Mononuclear cell (primary cell): ENCODE results near the gene TMEM11. TPM values are rescaled to one million over a fixed set of nuclear protein-coding genes. Genes with fewer than 3 reads are reported as not detected.
"Not testable (repeated sequence)": the region's sequence is repeated elsewhere in the genome, so short reads cannot be mapped to it uniquely, and the experiment has no call there.

Experiments
- H3K27me3 ChIP-seq: 2 replicates; pipeline ENCODE4 v1.6.0; 2011; ENCODE audit warnings: low read length, control low read depth; ENCODE audit not compliant: insufficient read depth
- H3K4me1 ChIP-seq: 2 replicates; pipeline ENCODE4 v1.5.1; 2011; ENCODE audit warnings: mild to moderate bottlenecking, low read length, control low read depth; ENCODE audit not compliant: insufficient read depth
- H3K4me3 ChIP-seq: 2 replicates; pipeline ENCODE4 v1.5.1; 2011; ENCODE audit warnings: mild to moderate bottlenecking, low read length, moderate library complexity
- H3K9me3 ChIP-seq: 2 replicates; pipeline ENCODE4 v1.5.1; 2011; ENCODE audit warnings: low read depth, mild to moderate bottlenecking, control low read depth, low read length
- total RNA-seq: library from RNA; depleted of rRNA; stranded (reverse); fragments of >200 nt; gene quantifications from one replicate; pipeline ENCODE4 v1.2.3, GENCODE V29; 2012

TMEM11 gene
- total RNA-seq, 1 donor: 15.8 TPM

DNA sequence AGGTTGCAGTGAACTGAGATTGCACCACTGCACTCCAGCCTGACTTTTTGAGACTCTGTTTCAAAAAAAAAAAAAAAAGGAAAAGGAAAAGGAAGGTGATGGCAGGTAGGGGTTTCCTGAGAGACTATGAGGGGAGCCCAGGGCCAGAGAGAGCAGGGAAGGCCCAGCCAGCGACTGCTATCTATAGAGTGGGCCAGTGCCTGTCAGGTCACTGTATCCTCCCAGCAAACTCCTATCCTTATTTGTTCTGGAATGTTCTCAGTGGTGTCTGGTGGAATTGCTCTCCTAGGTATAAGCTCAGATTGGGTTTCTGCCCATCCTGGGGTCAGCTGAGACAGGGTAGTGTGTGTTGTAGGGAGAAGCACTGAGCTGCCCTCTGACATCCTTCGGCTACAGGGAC, 14.9 kb upstream of the TMEM11 start:
- Histone ChIP-seq H3K4me1 (peaks cover 3% of the 10 kb centered on the region), H3K27me3 (no peaks in the 10 kb centered on the region), H3K4me3 (no peak overlapping the region), H3K9me3 (no peaks in the 10 kb centered on the region)

DNA sequence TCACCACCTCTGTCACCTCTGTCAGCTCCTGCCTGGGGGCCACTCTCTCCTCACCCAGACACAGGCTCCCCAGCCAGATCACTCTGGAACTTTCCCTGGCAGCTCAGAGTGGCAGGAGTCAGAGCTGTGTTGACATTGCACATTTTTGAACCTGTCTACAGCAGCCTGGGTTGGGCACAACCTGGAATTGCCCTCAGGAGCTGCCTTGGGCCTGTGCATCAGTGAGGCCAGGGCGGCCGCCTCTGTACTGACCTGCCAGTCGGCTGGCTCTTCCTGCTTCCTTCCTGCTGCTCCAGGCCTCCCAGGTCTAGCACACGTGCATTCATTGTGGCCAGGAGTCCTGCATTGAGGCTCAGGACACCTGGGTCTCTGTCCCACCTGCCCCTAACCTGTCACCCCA, 14.2 kb upstream of the TMEM11 start:
- no peaks in the 10 kb centered on the region for H3K9me3 ChIP-seq
- peaks cover 3% of the 10 kb centered on the region for H3K4me1 ChIP-seq
- H3K4me3 ChIP-seq: no peak overlapping the region

DNA sequence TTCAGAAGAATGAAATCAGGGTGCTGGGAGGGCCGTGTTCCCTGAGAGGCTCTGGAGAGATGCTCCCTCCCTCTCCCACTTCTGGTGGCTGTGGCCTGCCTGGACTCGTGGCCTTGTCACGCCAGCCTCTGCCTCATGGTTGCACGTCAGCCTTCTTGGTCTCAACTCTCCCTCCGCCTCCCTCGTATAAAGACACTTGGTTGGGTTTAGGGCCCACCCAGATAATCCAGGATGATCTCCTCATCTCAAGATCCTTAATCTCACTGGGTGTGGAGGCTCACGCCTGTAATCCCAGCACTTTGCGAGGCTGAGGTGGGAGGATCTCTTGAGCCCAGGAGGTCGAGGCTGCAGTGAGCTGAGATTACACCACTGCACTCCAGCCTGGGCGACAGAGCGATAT, 13.3 kb upstream of the TMEM11 start:
- H3K9me3 ChIP-seq, H3K27me3 ChIP-seq, H3K4me3 ChIP-seq, H3K4me1 ChIP-seq: not testable (repeated sequence)

More for the DNA sequence above, 14.2 kb upstream of the TMEM11 start:
- no peaks in the 10 kb centered on the region for H3K27me3 ChIP-seq

DNA sequence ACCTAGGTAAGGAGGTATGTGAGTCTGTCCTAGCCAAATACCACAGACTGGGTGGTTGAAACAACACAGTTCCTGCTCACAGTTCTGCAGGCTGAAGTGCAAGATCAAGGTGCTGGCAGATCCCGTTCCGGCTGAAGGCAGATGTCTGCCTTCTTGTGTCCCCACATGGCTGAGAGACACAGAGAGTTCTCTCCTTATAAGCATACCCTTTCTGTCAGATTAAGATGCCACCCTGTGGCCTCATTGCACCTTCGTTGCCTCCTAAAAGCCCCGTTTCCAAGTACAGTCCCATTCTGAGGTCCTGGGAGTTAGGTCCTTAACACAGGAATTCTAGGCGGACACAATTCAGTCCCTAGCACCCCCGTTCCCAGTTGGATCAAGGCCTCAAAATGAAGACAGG, 9.1 kb upstream of the TMEM11 start:
- no peaks in the 10 kb centered on the region for H3K9me3 ChIP-seq
- H3K4me3 ChIP-seq: no peak overlapping the region
- H3K27me3 ChIP-seq: no peaks in the 10 kb centered on the region
- H3K4me1 ChIP-seq: peaks cover 14% of the 10 kb centered on the region

DNA sequence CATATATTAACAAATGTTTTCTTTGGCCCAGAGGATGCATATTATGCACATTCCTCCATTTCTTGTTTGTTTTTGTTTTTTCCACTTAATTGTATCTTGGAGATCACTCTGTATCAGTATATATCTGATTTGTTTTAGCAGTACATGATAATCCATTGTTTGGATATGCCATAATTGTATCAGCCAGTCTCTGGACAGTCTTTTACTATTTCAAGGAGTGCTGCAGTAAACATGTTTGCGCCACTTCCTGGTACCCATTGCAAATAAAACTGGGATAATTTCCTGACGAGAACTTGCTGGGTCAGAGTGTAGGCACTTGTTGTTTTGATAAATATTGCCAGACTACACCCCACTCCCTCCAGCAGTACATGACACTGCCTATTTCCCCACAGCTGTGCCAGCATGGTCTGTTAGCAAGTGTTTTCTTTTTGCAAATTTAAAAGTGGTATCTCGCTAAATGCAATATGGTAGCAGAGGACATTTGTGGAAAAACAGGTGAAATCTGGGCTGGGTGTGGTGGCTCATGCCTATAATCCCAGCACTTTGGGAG, 4.9 kb upstream of the TMEM11 start:
- H3K4me3 ChIP-seq: no peak overlapping the region
- H3K9me3 ChIP-seq: no peaks in the 10 kb centered on the region
- H3K4me1 ChIP-seq: peaks cover 30% of the 10 kb centered on the region
- no peaks in the 10 kb centered on the region for H3K27me3 ChIP-seq

DNA sequence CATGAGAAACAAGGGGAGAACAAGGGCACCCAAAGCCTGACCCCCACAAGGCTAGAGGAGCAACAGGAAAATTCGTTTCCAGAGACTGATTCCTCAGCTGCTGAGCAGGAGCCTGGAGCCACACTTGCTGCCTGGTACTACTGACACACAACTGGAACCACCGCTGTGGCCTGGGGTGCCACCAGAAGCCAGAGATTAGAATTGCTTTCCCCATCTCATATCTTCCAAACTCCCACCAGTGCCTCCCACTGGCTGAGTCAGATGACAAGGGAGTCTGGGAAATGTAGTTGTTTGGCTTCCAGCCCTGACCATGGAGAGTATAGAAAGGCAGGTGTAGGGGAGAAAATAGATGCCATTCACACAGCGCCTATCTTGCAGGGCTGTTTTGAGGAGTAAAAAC, 4.1 kb upstream of the TMEM11 start:
- Histone ChIP-seq H3K9me3 (no peaks in the 10 kb centered on the region), H3K4me3 (no peak overlapping the region), H3K4me1 (peaks cover 33% of the 10 kb centered on the region), H3K27me3 (no peaks in the 10 kb centered on the region)

DNA sequence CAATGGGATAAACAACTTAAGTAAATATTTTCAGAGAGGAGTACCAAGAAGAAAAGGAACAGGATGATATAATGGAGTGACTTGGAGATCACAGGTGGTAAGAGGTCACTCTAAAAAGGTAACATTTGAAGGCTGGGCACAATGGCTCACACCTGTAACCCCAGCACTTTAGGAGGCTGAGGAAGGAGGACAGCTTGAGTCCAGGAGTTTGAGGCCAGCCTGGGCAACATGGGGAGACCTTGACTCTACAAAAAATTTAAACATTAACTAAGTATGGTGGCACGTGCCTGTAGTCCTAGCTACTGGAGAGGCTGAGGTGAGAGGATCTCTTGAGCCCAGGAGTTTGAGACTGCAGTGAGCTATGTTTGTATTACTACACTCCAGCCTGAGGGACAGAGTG, 3.4 kb upstream of the TMEM11 start:
- Histone ChIP-seq H3K9me3 (no peaks in the 10 kb centered on the region), H3K4me3 (no peak overlapping the region), H3K27me3 (no peaks in the 10 kb centered on the region), H3K4me1 (peaks cover 40% of the 10 kb centered on the region)

DNA sequence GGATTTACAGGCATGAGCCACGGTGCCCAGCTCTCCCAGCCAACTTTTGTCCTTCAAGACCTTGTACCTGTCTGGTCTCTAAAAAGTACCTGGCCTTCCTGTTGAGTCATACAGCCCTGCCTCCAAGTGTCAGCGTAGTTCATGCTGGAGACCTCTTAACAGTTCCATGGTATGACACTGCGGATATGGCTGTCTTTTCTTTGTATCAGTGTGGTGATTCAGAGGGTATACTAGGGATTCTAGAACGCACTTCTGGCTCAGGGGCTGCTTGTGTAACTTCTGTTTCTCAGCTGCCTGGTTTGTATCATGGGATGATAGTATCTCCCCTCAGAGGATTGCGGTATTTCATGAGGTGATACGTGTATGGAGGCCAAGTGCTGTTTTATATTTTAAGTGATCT, 2.0 kb upstream of the TMEM11 start:
- H3K4me1 ChIP-seq: peaks cover 54% of the 10 kb centered on the region

DNA sequence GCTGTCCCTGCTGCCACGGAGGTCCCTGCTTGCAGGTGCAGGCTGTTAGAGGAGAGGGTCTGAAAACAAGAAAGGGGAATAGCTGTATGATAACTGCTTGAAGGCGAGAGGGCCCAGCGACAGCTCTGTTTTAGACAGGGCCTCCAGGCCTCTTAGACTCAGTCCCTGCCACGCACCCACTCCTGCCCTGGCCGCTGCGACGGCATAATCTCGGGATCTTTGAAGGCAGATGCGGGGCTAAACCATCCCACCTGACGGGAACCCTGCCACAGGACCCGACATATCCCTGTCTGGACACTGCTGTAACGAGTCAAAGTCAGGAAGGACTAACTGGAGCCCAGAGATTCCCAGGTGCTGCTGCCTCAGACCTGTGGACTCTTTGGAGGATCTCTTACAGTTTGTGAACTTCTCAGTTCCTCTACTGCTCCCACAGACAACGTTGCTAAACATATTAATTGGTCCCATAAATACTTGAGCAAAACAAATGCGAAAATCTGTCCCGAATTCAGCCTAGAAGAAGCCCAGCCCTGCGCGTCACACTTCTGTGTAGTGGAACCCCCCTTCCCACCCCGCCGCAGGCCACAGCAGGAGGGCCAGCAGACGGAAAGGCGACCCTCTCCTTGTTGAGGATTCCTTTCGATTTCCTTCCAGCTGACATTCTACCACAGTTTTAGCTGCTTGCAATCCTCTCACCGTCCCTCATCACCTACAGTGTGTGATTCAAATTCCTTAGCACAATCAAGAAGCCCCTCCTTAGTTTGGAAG, 998 bp upstream of the TMEM11 start:
- H3K4me1 ChIP-seq: peaks cover 64% of the 10 kb centered on the region
- H3K9me3 ChIP-seq: no peaks in the 10 kb centered on the region
- no peaks in the 10 kb centered on the region for H3K27me3 ChIP-seq
- H3K4me3 ChIP-seq: peak overlapping the region; percentile 88

More for the DNA sequence above, 2.0 kb upstream of the TMEM11 start:
- Histone ChIP-seq H3K9me3 (no peaks in the 10 kb centered on the region), H3K27me3 (no peaks in the 10 kb centered on the region), H3K4me3 (no peak overlapping the region)

DNA sequence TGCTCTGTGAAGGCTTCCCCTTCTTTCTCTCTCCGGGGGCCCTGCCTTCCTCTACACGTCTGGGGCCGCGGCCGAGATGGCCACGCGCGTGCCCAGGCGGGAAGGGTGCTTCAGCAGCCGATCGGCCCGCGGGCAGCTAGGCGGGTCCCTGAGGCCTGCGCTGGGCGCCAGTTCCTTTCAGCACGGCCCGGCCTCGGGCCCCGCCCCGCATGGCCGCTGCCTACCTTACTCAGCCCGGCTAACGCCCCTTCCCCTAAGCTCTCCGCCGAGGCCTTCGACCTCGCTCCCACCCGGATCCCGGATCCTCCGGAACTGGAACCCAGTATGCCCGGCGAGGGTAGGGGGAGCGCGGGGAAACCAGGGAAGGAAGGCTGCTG, 335 bp downstream of the TMEM11 start:
- Histone ChIP-seq H3K4me1 (peaks cover 55% of the 10 kb centered on the region), H3K9me3 (no peaks in the 10 kb centered on the region), H3K27me3 (no peaks in the 10 kb centered on the region), H3K4me3 (peak overlapping the region; percentile 88)

DNA sequence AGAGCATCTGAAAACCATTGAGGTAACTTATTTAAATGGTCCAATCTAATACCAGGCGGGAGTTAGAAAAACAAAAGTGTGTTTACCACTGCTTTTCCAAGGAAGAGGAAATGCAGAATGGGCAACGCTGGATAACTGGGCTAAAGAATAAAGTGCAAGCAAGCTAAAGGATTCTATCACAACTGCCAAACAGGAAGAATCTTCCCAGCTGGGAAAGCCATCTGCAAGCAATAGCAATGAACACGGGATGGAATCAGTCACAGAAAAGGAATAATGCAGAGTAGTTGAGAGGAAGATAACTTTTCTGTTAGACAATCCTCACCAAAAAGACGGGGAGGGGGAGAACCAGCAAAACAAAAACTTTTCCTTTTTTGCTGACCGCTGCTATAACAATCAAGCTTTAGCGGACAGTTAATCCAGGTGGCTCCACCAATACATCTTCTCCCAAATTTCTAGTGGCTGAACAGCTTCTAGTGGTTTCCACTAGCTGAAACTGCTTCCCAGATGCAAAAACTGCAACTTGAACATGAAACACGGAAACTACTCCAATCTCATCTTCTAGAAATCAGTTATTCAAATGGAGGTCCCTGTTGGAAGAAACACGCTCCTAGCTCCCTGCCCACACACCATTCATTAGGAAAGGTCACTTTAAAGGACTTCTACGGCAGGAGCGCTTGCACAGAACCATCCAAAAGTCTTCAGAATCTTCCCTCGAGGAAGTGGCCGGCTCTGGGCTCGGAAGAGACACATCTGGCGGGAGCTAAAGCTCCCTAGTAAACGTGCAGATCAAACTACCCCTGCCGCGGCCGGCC, 929 bp downstream of the TMEM11 start:
- H3K4me1 ChIP-seq: peaks cover 55% of the 10 kb centered on the region

DNA sequence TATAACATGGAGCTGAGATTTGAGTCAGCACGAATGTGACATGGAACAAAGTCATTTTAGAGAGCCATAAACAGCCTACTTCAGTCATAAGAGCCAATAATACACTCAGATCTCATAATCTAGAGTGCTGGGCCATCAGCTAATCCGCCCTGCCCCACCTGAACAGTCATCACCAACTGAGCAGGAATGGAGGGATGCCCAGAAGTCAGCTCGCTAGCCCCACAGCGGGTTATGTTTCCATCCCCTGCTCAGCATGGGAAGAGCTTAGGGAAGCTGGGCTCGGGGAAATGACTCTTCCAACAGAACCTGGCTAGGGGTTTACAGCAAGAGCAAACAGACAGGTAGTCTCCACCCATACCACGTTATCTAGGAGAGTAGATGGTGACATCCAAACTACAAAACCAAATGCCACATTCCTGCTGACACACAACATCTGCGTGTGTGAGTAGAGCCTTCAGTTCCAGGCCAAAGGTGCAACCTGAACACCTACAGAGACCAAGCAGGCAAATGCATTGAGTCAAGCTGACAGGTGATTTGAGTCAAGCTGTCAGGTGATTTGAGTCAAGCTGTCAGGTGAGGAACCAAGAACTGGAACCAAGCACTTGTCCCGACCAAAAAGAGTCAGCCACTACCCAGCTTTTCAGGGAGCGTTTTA, 2.0 kb downstream of the TMEM11 start:
- Histone ChIP-seq H3K4me3 (no peak overlapping the region), H3K4me1 (peaks cover 55% of the 10 kb centered on the region), H3K9me3 (no peaks in the 10 kb centered on the region), H3K27me3 (no peaks in the 10 kb centered on the region)

More for the DNA sequence above, 929 bp downstream of the TMEM11 start:
- peak overlapping the region; percentile 88 for H3K4me3 ChIP-seq
- no peaks in the 10 kb centered on the region for H3K9me3 ChIP-seq
- H3K27me3 ChIP-seq: no peaks in the 10 kb centered on the region

DNA sequence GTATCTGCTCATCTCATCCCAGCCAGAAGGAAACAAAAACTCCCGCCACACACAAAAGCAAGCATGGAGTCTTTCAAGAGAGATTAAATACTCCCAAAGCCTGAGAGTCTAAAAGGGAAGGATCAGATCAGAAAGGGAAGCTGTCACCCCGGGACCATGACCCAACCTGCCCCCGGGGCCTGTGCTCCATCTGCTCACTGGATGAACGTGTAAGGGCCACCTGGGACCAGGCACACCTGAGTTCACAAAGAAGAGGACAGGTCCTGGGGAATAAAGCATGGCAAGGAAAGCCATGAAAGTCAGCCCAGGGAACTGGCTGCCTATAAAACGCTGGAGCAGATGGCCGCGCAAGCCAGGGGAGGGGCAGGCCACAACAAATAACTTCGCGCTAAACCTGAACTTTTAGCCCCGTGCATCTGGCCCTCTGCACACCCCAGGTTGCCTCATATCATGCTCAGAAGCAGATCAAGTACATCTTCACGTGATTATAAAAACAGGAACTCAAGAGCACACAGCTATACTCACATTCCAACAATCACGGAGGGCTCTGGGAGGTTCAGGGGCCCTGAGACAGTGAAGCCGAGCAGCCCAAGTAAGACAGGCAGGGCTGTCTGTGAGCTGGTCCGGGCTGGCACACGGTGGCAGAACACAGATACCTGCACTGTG, 3.4 kb downstream of the TMEM11 start:
- Histone ChIP-seq H3K9me3 (no peaks in the 10 kb centered on the region), H3K27me3 (no peaks in the 10 kb centered on the region), H3K4me1 (peaks cover 46% of the 10 kb centered on the region), H3K4me3 (no peak overlapping the region)

DNA sequence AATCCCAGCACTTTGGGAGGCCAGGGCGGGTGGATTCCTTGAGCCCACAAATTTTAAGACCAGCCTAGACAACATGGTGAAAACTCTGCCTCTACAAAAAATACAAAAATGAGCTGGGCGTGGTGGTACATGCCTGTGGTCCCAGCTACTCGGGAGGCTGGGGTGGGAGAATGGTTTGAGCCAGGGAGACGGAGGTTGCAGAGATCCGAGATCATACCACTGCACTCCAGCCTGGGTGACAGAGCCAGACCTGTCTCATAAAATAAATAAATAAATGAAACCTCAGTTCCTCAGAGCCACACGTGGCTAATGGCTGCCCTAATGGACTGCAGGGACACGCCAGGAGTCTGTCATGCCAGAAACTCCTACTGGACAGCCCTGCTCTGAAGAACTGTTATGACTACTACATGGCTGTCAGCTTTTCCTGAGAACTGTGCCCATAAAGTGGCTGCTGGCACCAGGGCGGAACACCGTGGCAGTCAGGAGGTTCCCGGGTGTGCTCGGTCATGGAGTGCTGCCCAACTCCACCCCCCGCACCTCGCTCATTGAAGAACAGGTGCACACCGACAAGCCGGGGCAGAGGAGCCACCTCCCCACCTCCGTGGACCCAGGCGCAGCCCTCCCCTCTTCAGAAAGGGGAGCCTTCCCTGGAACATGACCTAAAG, 4.3 kb downstream of the TMEM11 start:
- peaks cover 37% of the 10 kb centered on the region for H3K4me1 ChIP-seq

More for the DNA sequence above, 4.3 kb downstream of the TMEM11 start:
- no peak overlapping the region for H3K4me3 ChIP-seq
- no peaks in the 10 kb centered on the region for H3K9me3 ChIP-seq
- no peaks in the 10 kb centered on the region for H3K27me3 ChIP-seq
